Pericardium fibroblast (primary cell): ENCODE measurements around the gene BEND4. TPM values are rescaled to one million over a fixed set of nuclear protein-coding genes. Genes with fewer than 3 reads are reported as not detected.

Source experiments
- total RNA-seq: library from RNA; depleted of rRNA; stranded (reverse); fragments of >200 nt; gene quantifications from 2 replicates; pipeline ENCODE4 v1.2.3, GENCODE V29; 2015

The BEND4 gene
- total RNA-seq: not detected in 2 replicates

GRCh38 chr4:42152507-42153504, at the start of gene BEND4:
BEND4 (minus strand) TSS chr4:42152655; CDS start chr4:42152143, 512 bp downstream.

Other genes starting within 250 kb of the BEND4 start
- 20.9 and 22.5 TPM in 2 replicates for gene TMEM33, start 217.2 kb downstream of the BEND4 start, total RNA-seq
- not detected in 2 replicates for gene DCAF4L1, start 170.9 kb downstream of the BEND4 start, total RNA-seq
- 35.2 and 41.5 TPM in 2 replicates for gene SLC30A9, start 162.1 kb downstream of the BEND4 start, total RNA-seq
- 2.3 and 3.7 TPM in 2 replicates for gene SHISA3, start 244.8 kb upstream of the BEND4 start, total RNA-seq